Measurements from ENCODE around the gene F12.

GRCh38 chr5:177372034-177372896 lies 37.1 kb downstream of the F12 start:
- TF ChIP-seq CTCF (IDR thresholded peaks at IDR 0.05; ENCODE audit: extremely low read depth in 1 of 2, insufficient read depth in 1 of 2, low read depth in 1 of 2, low read length in 2 of 2) (no peak), MAX (IDR thresholded peaks at IDR 0.05; ENCODE audit: insufficient read depth, insufficient read length) (no peak), POLR2A (IDR thresholded peaks at IDR 0.05; ENCODE audit: low read depth, low read length) (no peak), POLR2AphosphoS5 (IDR thresholded peaks at IDR 0.05; ENCODE audit: insufficient read depth, low read depth, low read length) (no peak), MYC (IDR thresholded peaks at IDR 0.05; ENCODE audit: low read depth, low read length) (no peak), EZH2 (IDR thresholded peaks at IDR 0.05; ENCODE audit: borderline replicate concordance, low read depth, low read length, severe bottlenecking) (no peak), JUN (IDR thresholded peaks at IDR 0.05; ENCODE audit: borderline replicate concordance, insufficient read depth, insufficient read length, low read depth) (no peak)
